A549 (cell line): Measurements from ENCODE around the gene CAMTA1. TPM values are rescaled to one million over a fixed set of nuclear protein-coding genes. Genes with fewer than 3 reads are reported as not detected.

ENCODE experiments used
- ATAC-seq, 2 experiments: fragments of 200-7000 bp in 1 of 2; fragments of >200 bp in 1 of 2; cut with Nextera tagmentation in 1 of 2; cut with Tn5 transposase in 1 of 2; 3 replicates each; pipeline versions ENCODE4 v1.8.0 to v1.9.1; 2018 to 2020; ENCODE audit warnings: mild to moderate bottlenecking in 1 of 2, moderate library complexity in 1 of 2
- CTCF ChIA-PET: fragments of 300-600 bp; sonication (Branson Sonifier 250); formaldehyde crosslinking; extraction: SDS; loops from one replicate; lab custom pipeline; 2021; ENCODE audit warnings: antibody characterized with exemption, inconsistent platforms; lab: Yijun Ruan, JAX
- POLR2A ChIA-PET: fragments of 350-600 bp; formaldehyde crosslinking; extraction: SDS; loops from one replicate; lab custom pipeline; 2021; ENCODE audit warnings: antibody characterized with exemption, inconsistent platforms; lab: Yijun Ruan, JAX
- DNase-seq, 2 experiments: peaks; one replicate each; pipeline versions ENCODE4 v3.0.0 to v3.0.0-alpha.2; 2011 to 2016; ENCODE audit warnings: low read depth in 1 of 2, low spot score in 1 of 2
- FAIRE-seq: peaks from 2 replicates; lab custom pipeline; 2011; peaks lifted over from hg19 to GRCh38; lab: Jason Lieb, UNC
- H3K27ac ChIP-seq, 2 experiments: fragments of >200 bp; sonication (Bioruptor Twin); formaldehyde crosslinking; 3 replicates each; pipeline ENCODE4 v1.5.1; 2016 to 2017
- H3K4me1 ChIP-seq: fragments of >200 bp; sonication (Bioruptor Twin); formaldehyde crosslinking; 3 replicates; pipeline ENCODE4 v1.6.1; 2016
- H3K4me2 ChIP-seq: fragments of >200 bp; sonication (Bioruptor Twin); formaldehyde crosslinking; 3 replicates; pipeline ENCODE4 v1.6.1; 2016
- H3K4me3 ChIP-seq: fragments of >200 bp; sonication (Bioruptor Twin); formaldehyde crosslinking; 3 replicates; pipeline ENCODE4 v1.5.1; 2016
- H3K9me3 ChIP-seq: fragments of >200 bp; sonication (Bioruptor Twin); formaldehyde crosslinking; 3 replicates; pipeline ENCODE4 v1.6.1; 2016
- BHLHE40 ChIP-seq: IDR thresholded peaks from 2 replicates; pipeline ENCODE4 v1.6.1; 2012; ENCODE audit warnings: low read depth, low read length, inconsistent platforms
- CBX8 ChIP-seq: fragments of 200-600 bp; sonication (generic); IDR thresholded peaks from 2 replicates; pipeline ENCODE4 v1.6.1; 2016
- ESRRA ChIP-seq: fragments of 150-350 bp; IDR thresholded peaks from 2 replicates; pipeline ENCODE4 v1.6.1; 2014; ENCODE audit warnings: mild to moderate bottlenecking, low read length, borderline replicate concordance
- FOSB ChIP-seq: fragments of 250-450 bp; sonication (Bioruptor Pico); IDR thresholded peaks from 2 replicates; pipeline ENCODE4 v1.5.0; 2020; ENCODE audit warnings: mild to moderate bottlenecking, moderate library complexity
- FOXS1 ChIP-seq: fragments of 250-450 bp; sonication (Bioruptor Pico); IDR thresholded peaks from 2 replicates; pipeline ENCODE4 v1.5.0; 2020; ENCODE audit warnings: mild to moderate bottlenecking, moderate library complexity
- GATA3 ChIP-seq: IDR thresholded peaks from 2 replicates; pipeline ENCODE4 v1.6.1; 2012; ENCODE audit warnings: borderline replicate concordance
- HES2 ChIP-seq: fragments of >200 bp; sonication (Bioruptor Twin); formaldehyde crosslinking; IDR thresholded peaks from 2 replicates; pipeline ENCODE4 v1.6.1; 2016
- HEYL ChIP-seq: fragments of 250-450 bp; sonication (Bioruptor Pico); IDR thresholded peaks from 2 replicates; pipeline ENCODE4 v1.8.0; 2021; ENCODE audit warnings: mild to moderate bottlenecking, moderate library complexity
- HOXB13 ChIP-seq: fragments of 250-450 bp; sonication (Bioruptor Pico); IDR thresholded peaks from 2 replicates; pipeline ENCODE4 v1.5.0; 2020; ENCODE audit warnings: low read depth, mild to moderate bottlenecking, moderate library complexity
- JUN ChIP-seq, 2 experiments: fragments of >200 bp; sonication (Bioruptor Twin); formaldehyde crosslinking; IDR thresholded peaks; 2 replicates in 1 of 2; 3 replicates in 1 of 2; pipeline ENCODE4 v1.6.1; 2016 to 2017
- JUNB ChIP-seq: fragments of >200 bp; sonication (Bioruptor Twin); formaldehyde crosslinking; IDR thresholded peaks from 2 replicates; pipeline ENCODE4 v1.6.1; 2016
- MYC ChIP-seq: IDR thresholded peaks from 2 replicates; pipeline ENCODE4 v1.6.1; 2012; ENCODE audit warnings: mild to moderate bottlenecking, inconsistent platforms, low read length, improper control_type of control experiment, borderline replicate concordance
- POLR2A ChIP-seq: IDR thresholded peaks from 2 replicates; pipeline ENCODE4 v1.6.1; 2012; ENCODE audit warnings: mild to moderate bottlenecking, low read length
- RCOR1 ChIP-seq: fragments of 150-350 bp; IDR thresholded peaks from 2 replicates; pipeline ENCODE4 v1.6.1; 2014; ENCODE audit warnings: antibody characterized with exemption, low read length, low read depth
- REST ChIP-seq: fragments of 200-600 bp; sonication (generic); IDR thresholded peaks from 2 replicates; pipeline ENCODE4 v1.6.1; 2016; ENCODE audit warnings: antibody characterized with exemption, mild to moderate bottlenecking, moderate library complexity
- TP53 ChIP-seq: fragments of 250-450 bp; sonication (Bioruptor Pico); IDR thresholded peaks from 2 replicates; pipeline ENCODE4 v1.5.0; 2021; ENCODE audit warnings: mild to moderate bottlenecking, moderate library complexity
- ZC3H11A ChIP-seq: fragments of 450-650 bp; IDR thresholded peaks from 2 replicates; pipeline ENCODE4 v1.6.1; 2014; ENCODE audit warnings: antibody characterized with exemption, mild to moderate bottlenecking
- ZFP36 ChIP-seq: fragments of 450-650 bp; IDR thresholded peaks from 2 replicates; pipeline ENCODE4 v1.6.1; 2014; ENCODE audit warnings: borderline replicate concordance; ENCODE audit not compliant: partially characterized antibody
- WGBS: methylation state at CpG from one replicate; pipeline ENCODE4 v1.1.6; 2017; ENCODE audit errors: missing lambda C conversion rate; 5-methylcytosine and 5-hydroxymethylcytosine counted together
- polyA plus RNA-seq, 4 experiments: library from polyadenylated mRNA; depleted of rRNA in 3 of 4; stranded (reverse); fragments of >200 nt; fragmentation: RNase III in 1 of 4; extraction: RNeasy Plus Mini Kit Qiagen cat#74134 plus additional on column Dnase treatment in 1 of 4; gene quantifications; 2 replicates in 3 of 4; 3 replicates in 1 of 4; pipeline ENCODE4 v1.2.3, GENCODE V29; 2011 to 2017

Gene CAMTA1
- polyA plus RNA-seq, 2 of the 4 experiments (the other 2 are of a cell fraction), result 58.8 to 75.0 TPM

DNA sequence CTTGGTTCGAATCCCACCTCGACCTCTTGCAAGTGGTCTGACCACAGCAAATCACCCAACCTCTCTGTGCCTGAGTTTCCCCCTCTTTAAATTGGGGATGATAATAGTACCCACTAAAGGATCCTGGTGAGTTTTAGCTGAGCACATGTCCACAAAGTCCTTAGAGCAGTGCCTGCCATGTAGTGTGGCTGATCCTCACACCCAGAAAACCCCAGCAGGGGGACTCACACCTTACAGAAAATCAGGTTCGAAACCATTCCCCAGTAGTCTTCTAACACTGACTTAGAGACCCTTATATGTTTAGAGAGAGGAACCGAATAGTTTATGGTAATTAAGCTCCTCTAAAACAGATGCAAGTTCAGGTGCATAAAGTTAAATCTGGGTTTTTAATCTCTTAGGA, 89.0 kb downstream of the CAMTA1 start:
- H3K4me3 ChIP-seq, result no peak overlapping the region
- TF ChIP-seq GATA3, result no peak
- no peak for TF ChIP-seq FOSB (CRISPR knock-in tag)
- TF ChIP-seq FOXS1, result no peak
- no peak for TF ChIP-seq RCOR1
- no peak for TF ChIP-seq JUN (IDR thresholded peaks at IDR 0.05)
- TF ChIP-seq MYC, result no peak
- no peak for TF ChIP-seq TP53
- no peak for TF ChIP-seq HES2
- TF ChIP-seq ESRRA, result no peak
- TF ChIP-seq, all 56 proteins: peak for 0
- ChIA-PET POLR2A (no interaction called here), CTCF (interaction anchor here (1.1 kb wide), 1 partner anchor 155 kb away, joined by 3 read pairs; no protein-coding TSS in a partner anchor)
- Histone ChIP-seq H3K27ac (no peak overlapping the region), H3K9me3 (no peaks in the 10 kb centered on the region), H3K4me2 (no peak overlapping the region), H3K4me1 (peaks cover 20% of the 10 kb centered on the region; the same call in 2 of the 3 replicates)
- FAIRE-seq, result no peak
- 98% methylated on average over 4 of the region's 4 CpGs for WGBS
- no peak for DNase-seq
- ATAC-seq, result no peak

- Histone ChIP-seq H3K27ac (no peak overlapping the region), H3K4me2 (no peak overlapping the region), H3K4me3 (no peak overlapping the region), H3K4me1 (peaks cover 15% of the 10 kb centered on the region), H3K9me3 (no peaks in the 10 kb centered on the region)
- ATAC-seq, result no peak
- FAIRE-seq, result no peak
- DNase-seq, result no peak
- ChIA-PET POLR2A (no interaction called here), CTCF (interaction anchor here (1.4 kb wide), 1 partner anchor 9 kb away, joined by 6 read pairs; no protein-coding TSS in a partner anchor)
- TF ChIP-seq ZFP36 (no peak), ZC3H11A (no peak), HOXB13 (CRISPR knock-in tag) (no peak), JUNB (no peak), BHLHE40 (no peak), REST (no peak), POLR2A (no peak), HEYL (CRISPR knock-in tag) (no peak)
- 97% methylated on average over 12 of the region's 12 CpGs for WGBS
Measured at GRCh38 chr1:6880951-6881690, 95.9 kb downstream of the CAMTA1 start.

DNA sequence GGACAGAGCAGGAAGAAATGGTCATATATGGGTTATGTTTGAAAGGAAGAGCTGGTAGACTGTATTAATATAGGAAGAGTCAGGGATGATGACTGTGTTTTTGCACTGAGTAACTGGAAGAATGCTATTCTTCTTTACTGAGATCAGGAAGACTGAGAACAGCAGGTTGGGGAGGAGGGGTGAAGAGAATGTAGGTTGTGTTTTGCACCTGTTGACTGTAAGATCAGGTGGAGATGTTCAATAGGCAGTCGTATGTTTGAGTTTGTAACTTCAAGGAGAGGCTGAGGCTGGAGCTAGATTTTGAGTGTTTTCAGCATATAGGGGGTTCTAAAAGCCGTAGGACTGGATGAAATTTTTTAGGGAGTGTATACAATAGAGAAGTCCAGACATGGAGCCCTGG, 97.2 kb downstream of the CAMTA1 start:
- peaks cover 15% of the 10 kb centered on the region for H3K4me1 ChIP-seq
- 88% methylated on average over 2 of the region's 2 CpGs for WGBS
- CTCF ChIA-PET, result interaction anchor here (0.9 kb wide), 1 partner anchor 13 kb away, joined by 3 read pairs; no protein-coding TSS in a partner anchor
- no peak for TF ChIP-seq CBX8
- no peak for TF ChIP-seq TP53
- TF ChIP-seq, all 56 proteins: peak for 0
- Histone ChIP-seq H3K27ac (no peak overlapping the region), H3K4me2 (no peak overlapping the region), H3K4me3 (no peak overlapping the region), H3K9me3 (no peaks in the 10 kb centered on the region)
- DNase-seq (no peak), ATAC-seq (no peak), FAIRE-seq (no peak)
- POLR2A ChIA-PET, result no interaction called here
